RWPE1 (cell line): ENCODE data around the gene SARM1.
A peak's percentile ranks its signal among the peaks of the same experiment; 100 is the strongest.

Experiments
- CTCF ChIA-PET: fragments of 350-600 bp; sonication (Branson Sonifier 250); formaldehyde crosslinking; extraction: SDS; loops from one replicate; lab custom pipeline; 2021; lab: Yijun Ruan, JAX
- POLR2A ChIA-PET: fragments of 400-600 bp; formaldehyde crosslinking; extraction: SDS; loops from one replicate; lab custom pipeline; 2020; ENCODE audit warnings: antibody characterized with exemption; ENCODE audit not compliant: low non-redundant PET; lab: Yijun Ruan, JAX
- DNase-seq: peaks from one replicate; pipeline ENCODE4 v3.0.0; 2012; ENCODE audit warnings: low spot score
- H3K27ac ChIP-seq: fragments of 450-650 bp; 2 replicates; pipeline ENCODE4 v1.5.1; 2017
- CTCF ChIP-seq: fragments of 450-650 bp; conservative IDR thresholded peaks from 2 replicates; pipeline ENCODE4 v1.5.1; 2017; ENCODE audit warnings: low read depth, mild to moderate bottlenecking

SARM1 gene

GRCh38 chr17:28350271-28350670, 21.2 kb upstream of the SARM1 start:
- CTCF ChIA-PET, result interaction anchor here (0.6 kb wide), 1 partner anchor 1045 kb away, joined by 3 read pairs; no protein-coding TSS in a partner anchor
- TF ChIP-seq CTCF, result no peak
- H3K27ac ChIP-seq, result peak overlapping the region; percentile 7; the same call in 1 of the 2 replicates
- POLR2A ChIA-PET, result no interaction called here
- no peak for DNase-seq

GRCh38 chr17:28357061-28357900, 14.2 kb upstream of the SARM1 start, which contains the start of gene POLDIP2:
POLDIP2 (minus strand) TSS chr17:28357527; CDS start chr17:28357448, 79 bp downstream.
- CTCF ChIA-PET, result interaction anchor here (0.5 to 0.6 kb wide), 4 partner anchors 106 to 500 kb away, joined by 3 to 4 read pairs (median 3); no protein-coding TSS in a partner anchor
- POLR2A ChIA-PET, result interaction anchor here (0.7 to 2.1 kb wide), 4 partner anchors 10 to 105 kb away, joined by 3 to 16 read pairs (median 6); partner anchors contain the start of genes IFT20 and TNFAIP1
- H3K27ac ChIP-seq, result peak within 1 kb of the TSS; percentile 77
- no peak for TF ChIP-seq CTCF
- DNase-seq, result peak; percentile 92

- ChIA-PET POLR2A (interaction anchor here (1.0 to 2.1 kb wide), 3 partner anchors 10 to 22 kb away, joined by 4 to 16 read pairs (median 7); partner anchors contain the start of genes IFT20 and TNFAIP1), CTCF (interaction anchor here (0.5 to 0.6 kb wide), 3 partner anchors 107 to 214 kb away, joined by 3 to 4 read pairs (median 3); no protein-coding TSS in a partner anchor)
- peak overlapping the region; percentile 77 for H3K27ac ChIP-seq
- no peak for TF ChIP-seq CTCF
- DNase-seq, result no peak
Observed at GRCh38 chr17:28357901-28358197, 13.6 kb upstream of the SARM1 start.

- no peak for DNase-seq
- H3K27ac ChIP-seq, result no peak overlapping the region
- POLR2A ChIA-PET, result no interaction called here
- CTCF ChIA-PET, result no interaction called here
- TF ChIP-seq CTCF, result no peak
Observed at GRCh38 chr17:28363186-28363585, 8.3 kb upstream of the SARM1 start.

- no peak for TF ChIP-seq CTCF
- ChIA-PET POLR2A (no interaction called here), CTCF (no interaction called here)
- no peak for DNase-seq
- H3K27ac ChIP-seq, result no peak overlapping the region
Observed at GRCh38 chr17:28363776-28364650, 7.5 kb upstream of the SARM1 start.
